ENCODE results near the gene CRIM1. TPM values are rescaled to one million over a fixed set of nuclear protein-coding genes. Genes with fewer than 3 reads are reported as not detected.

CRIM1 gene
- polyA plus RNA-seq, 2 of the 4 experiments (the other 2 are of a cell fraction): 127 to 208 TPM

- TF ChIP-seq E2F6 (IDR thresholded peaks at IDR 0.05; ENCODE audit: borderline replicate concordance, low read depth): no peak
- TF ChIP-seq HOXA7 (CRISPR knock-in tag; IDR thresholded peaks at IDR 0.05): peak; percentile 73; the same call in 1 of the 2 replicates
- TF ChIP-seq PHF8 (IDR thresholded peaks at IDR 0.05; ENCODE audit: borderline replicate concordance, low read depth): no peak
- peak; percentile 95 to 99 for TF ChIP-seq JUN (IDR thresholded peaks at IDR 0.05)
- TF ChIP-seq MAFK (IDR thresholded peaks at IDR 0.05; ENCODE audit: partially characterized antibody): peak; percentile 64
- TF ChIP-seq KDM5A (IDR thresholded peaks at IDR 0.05): no peak
- TF ChIP-seq POLR2AphosphoS2 (conservative IDR thresholded peaks at IDR 0.05; ENCODE audit: low read length): no peak
- 0 out of 2 replicates have a peak, but pooled peaks have one; percentile 6 for TF ChIP-seq FOXS1 (CRISPR knock-in tag; IDR thresholded peaks at IDR 0.05)
- TF ChIP-seq SMC3 (IDR thresholded peaks at IDR 0.05): peak; percentile 41
- no peak; the same call in 1 of the 2 replicates for TF ChIP-seq TFCP2L1 (CRISPR knock-in tag; IDR thresholded peaks at IDR 0.05)
- peak; percentile 20 to 57; a peak in 4 of 5 replicates for TF ChIP-seq RAD21 (conservative IDR thresholded peaks at IDR 0.05 in 1 of 2, IDR thresholded peaks at IDR 0.05 in 1 of 2)
- peak; percentile 61 to 86; a peak in 3 of 4 replicates for TF ChIP-seq CEBPB (IDR thresholded peaks at IDR 0.05)
- 0 out of 2 replicates have a peak, but pooled peaks have one; percentile 26 for TF ChIP-seq ESRRA (IDR thresholded peaks at IDR 0.05; ENCODE audit: borderline replicate concordance, low read length)
- no peak for TF ChIP-seq ZFP36 (IDR thresholded peaks at IDR 0.05; ENCODE audit: borderline replicate concordance, partially characterized antibody)
- 0 out of 2 replicates have a peak, but pooled peaks have one; percentile 20 for TF ChIP-seq HOXB13 (CRISPR knock-in tag; IDR thresholded peaks at IDR 0.05; ENCODE audit: low read depth)
- peak; percentile 27; the same call in 1 of the 2 replicates for TF ChIP-seq NFE2L2 (conservative IDR thresholded peaks at IDR 0.05; ENCODE audit: low read length)
- TF ChIP-seq HES2 (IDR thresholded peaks at IDR 0.05): no peak
- TF ChIP-seq HEYL (CRISPR knock-in tag; IDR thresholded peaks at IDR 0.05): no peak
Observed at GRCh38 chr2:36403675-36404230, 48.2 kb downstream of the CRIM1 start (continued).

DNA sequence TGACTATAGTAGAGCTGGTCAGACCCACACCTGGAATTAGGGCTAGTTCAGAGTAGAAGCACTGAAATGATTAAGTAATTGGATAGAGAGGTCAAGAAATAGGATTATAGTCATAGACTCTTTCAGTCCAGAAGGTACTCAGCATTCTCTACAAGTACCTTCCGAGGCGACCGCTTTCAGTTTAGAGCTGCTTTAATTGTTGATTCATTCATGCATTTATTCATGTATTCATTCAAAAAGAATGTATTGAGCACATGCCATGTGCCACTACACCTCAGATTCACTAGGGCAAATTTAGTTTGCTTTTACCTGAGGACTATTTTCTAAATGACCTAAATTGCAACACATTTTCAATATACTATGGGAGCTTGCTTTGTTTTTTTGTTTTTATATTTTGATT, 48.7 kb downstream of the CRIM1 start:
- H3K27ac ChIP-seq: peak overlapping the region; percentile 88 to 92
- H3K9me3 ChIP-seq: no peaks in the 10 kb centered on the region
- H3K4me1 ChIP-seq: peaks cover 98% of the 10 kb centered on the region
- peak overlapping the region; percentile 30 for H3K4me3 ChIP-seq
- WGBS (ENCODE audit: missing lambda C conversion rate): 0% methylated on average over 3 of the region's 3 CpGs
- no peak for TF ChIP-seq POLR2A (IDR thresholded peaks at IDR 0.05; ENCODE audit: low read length)
- no peak; the same call in 1 of the 2 replicates for TF ChIP-seq ZSCAN20 (CRISPR knock-in tag; IDR thresholded peaks at IDR 0.05)
- no peak for TF ChIP-seq RNF2 (IDR thresholded peaks at IDR 0.05; ENCODE audit: borderline replicate concordance, low read depth)
- peak; percentile 23; the same call in 1 of the 2 replicates for TF ChIP-seq BHLHE40 (IDR thresholded peaks at IDR 0.05; ENCODE audit: low read depth, low read length)
- 0 out of 2 replicates have a peak, but pooled peaks have one; percentile 51 for TF ChIP-seq HEYL (CRISPR knock-in tag; IDR thresholded peaks at IDR 0.05)
- no peak for TF ChIP-seq ESRRA (IDR thresholded peaks at IDR 0.05; ENCODE audit: borderline replicate concordance, low read length)
- TF ChIP-seq FOSL2 (IDR thresholded peaks at IDR 0.05): no peak
- peak; percentile 74 for TF ChIP-seq FOSL2 (CRISPR knock-in tag; IDR thresholded peaks at IDR 0.05)
- TF ChIP-seq SREBF2 (IDR thresholded peaks at IDR 0.05): no peak
- TF ChIP-seq RARB (CRISPR knock-in tag; IDR thresholded peaks at IDR 0.05): peak; percentile 32; the same call in 1 of the 2 replicates
- TF ChIP-seq, protein P1, sequence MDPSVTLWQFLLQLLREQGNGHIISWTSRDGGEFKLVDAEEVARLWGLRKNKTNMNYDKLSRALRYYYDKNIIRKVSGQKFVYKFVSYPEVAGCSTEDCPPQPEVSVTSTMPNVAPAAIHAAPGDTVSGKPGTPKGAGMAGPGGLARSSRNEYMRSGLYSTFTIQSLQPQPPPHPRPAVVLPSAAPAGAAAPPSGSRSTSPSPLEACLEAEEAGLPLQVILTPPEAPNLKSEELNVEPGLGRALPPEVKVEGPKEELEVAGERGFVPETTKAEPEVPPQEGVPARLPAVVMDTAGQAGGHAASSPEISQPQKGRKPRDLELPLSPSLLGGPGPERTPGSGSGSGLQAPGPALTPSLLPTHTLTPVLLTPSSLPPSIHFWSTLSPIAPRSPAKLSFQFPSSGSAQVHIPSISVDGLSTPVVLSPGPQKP (IDR thresholded peaks at IDR 0.05; ENCODE audit: low read depth, low read length): no peak
- TF ChIP-seq CEBPB (IDR thresholded peaks at IDR 0.05): peak in 1 of 2 experiments; percentile 52; a peak in 1 of 4 replicates
- TF ChIP-seq KDM5A (IDR thresholded peaks at IDR 0.05): no peak
- no peak for TF ChIP-seq SMC3 (IDR thresholded peaks at IDR 0.05)
- no peak for TF ChIP-seq ZC3H11A (IDR thresholded peaks at IDR 0.05)
- TF ChIP-seq RFX5 (IDR thresholded peaks at IDR 0.05): no peak
- no peak for TF ChIP-seq NPAS2 (CRISPR knock-in tag; IDR thresholded peaks at IDR 0.05; ENCODE audit: borderline replicate concordance)
- peak; percentile 35; the same call in 1 of the 2 replicates for TF ChIP-seq HOXB13 (CRISPR knock-in tag; IDR thresholded peaks at IDR 0.05; ENCODE audit: low read depth)
- TF ChIP-seq RAD21 (conservative IDR thresholded peaks at IDR 0.05 in 1 of 2, IDR thresholded peaks at IDR 0.05 in 1 of 2): no peak
- TF ChIP-seq NFE2L2 (conservative IDR thresholded peaks at IDR 0.05; ENCODE audit: low read length): no peak
- peak; percentile 67 for TF ChIP-seq MAX (IDR thresholded peaks at IDR 0.05)
- no peak for TF ChIP-seq POLR2AphosphoS2 (conservative IDR thresholded peaks at IDR 0.05; ENCODE audit: low read length)
- no peak for TF ChIP-seq ZNF302 (CRISPR knock-in tag; IDR thresholded peaks at IDR 0.05)
- no peak for TF ChIP-seq EP300 (IDR thresholded peaks at IDR 0.05)
- TF ChIP-seq, protein P2, sequence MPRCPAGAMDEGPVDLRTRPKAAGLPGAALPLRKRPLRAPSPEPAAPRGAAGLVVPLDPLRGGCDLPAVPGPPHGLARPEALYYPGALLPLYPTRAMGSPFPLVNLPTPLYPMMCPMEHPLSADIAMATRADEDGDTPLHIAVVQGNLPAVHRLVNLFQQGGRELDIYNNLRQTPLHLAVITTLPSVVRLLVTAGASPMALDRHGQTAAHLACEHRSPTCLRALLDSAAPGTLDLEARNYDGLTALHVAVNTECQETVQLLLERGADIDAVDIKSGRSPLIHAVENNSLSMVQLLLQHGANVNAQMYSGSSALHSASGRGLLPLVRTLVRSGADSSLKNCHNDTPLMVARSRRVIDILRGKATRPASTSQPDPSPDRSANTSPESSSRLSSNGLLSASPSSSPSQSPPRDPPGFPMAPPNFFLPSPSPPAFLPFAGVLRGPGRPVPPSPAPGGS (IDR thresholded peaks at IDR 0.05): no peak
- FAIRE-seq: peak; percentile 91
- POLR2A ChIA-PET: interaction anchor here (0.8 to 1.4 kb wide), 6 partner anchors 28 to 55 kb away, joined by 3 to 7 read pairs (median 3); partner anchors contain the start of gene CRIM1
- ATAC-seq: peak; percentile 30 to 37; a peak in 5 of 6 replicates
- H3K4me2 ChIP-seq: peak overlapping the region; percentile 93
- CTCF ChIA-PET: interaction anchor here (0.9 to 3.4 kb wide), 12 partner anchors 8 to 103 kb away, joined by 3 to 18 read pairs (median 5); no protein-coding TSS in a partner anchor
- DNase-seq (ENCODE audit: low read depth in 1 of 2, low spot score in 1 of 2): peak in 1 of 2 experiments; percentile 82
